ENCODE measurements around the gene MAP3K9.
"Not testable (repeated sequence)": the region's sequence is repeated elsewhere in the genome, so short reads cannot be mapped to it uniquely, and the experiment has no call there.

Gene MAP3K9

DNA sequence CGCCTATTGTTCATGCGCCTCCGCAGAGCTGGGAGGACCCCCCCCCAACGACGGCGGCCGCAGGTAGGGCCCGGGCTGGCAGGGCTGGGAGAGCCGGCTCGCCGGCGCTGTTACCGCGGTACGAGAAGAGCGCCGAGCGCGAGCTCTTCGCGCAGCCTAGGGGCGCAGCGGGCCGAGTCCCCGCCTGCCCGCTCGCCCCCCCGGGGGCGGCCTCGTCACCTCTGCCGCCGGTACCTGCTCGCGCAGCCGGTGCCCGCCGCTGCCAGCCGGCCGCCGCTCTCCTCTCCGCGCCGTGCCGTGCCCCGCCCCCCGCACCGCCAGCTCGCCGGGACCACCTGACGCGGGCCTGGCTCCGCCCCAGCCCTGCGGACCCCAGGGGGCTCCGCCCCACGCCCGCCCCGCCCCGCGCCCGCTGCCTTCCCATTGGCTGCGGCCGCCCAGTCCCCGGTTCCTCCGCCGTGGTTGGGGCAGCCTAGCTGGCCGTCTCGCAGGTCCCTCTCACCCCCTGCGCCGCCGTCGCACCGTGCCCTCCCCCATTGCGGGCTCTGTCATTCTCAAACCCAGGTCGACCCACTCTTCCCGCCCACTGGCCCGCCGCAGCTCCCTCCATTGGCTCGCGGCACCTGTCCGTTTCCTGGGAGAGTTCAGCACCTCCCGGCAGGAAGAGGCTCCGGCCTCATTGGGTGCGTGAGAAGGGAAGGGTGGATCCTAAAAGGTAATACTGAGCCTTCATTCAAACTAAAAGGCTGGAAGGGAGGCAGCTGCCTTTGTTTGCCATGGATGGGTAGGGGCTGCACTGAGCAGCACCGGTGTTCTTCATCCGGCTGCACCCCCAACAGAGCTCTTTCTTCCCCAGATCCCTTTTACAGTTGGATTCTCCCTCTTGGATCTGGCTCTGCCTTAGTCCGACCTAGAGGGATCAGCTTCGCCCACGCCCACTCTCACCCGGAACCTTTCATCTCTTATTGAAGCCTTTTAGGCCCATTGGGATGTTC lies at the start of gene MAP3K9:
TSS of gene MAP3K9 (minus strand) at position 289 of the 995 bp plus-strand sequence. CDS start 342 bp downstream, outside the sequence.
- Histone ChIP-seq H3K27ac (ENCODE audit: low read depth, low read length) (no peak within 1 kb of the TSS), H3K9ac (ENCODE audit: low read length) (no peak within 1 kb of the TSS)

GRCh38 chr14:70858641-70859040 lies 49.3 kb upstream of the MAP3K9 start:
- Histone ChIP-seq H3K9ac (ENCODE audit: low read length) (no peak overlapping the region), H3K9me3 (ENCODE audit: low read length) (no peaks in the 10 kb centered on the region), H3K4me3 (ENCODE audit: low read depth in 1 of 2, low read length in 2 of 2) (no peak overlapping the region), H3K36me3 (ENCODE audit: insufficient read depth, low read length) (no peaks in the 10 kb centered on the region), H3K27ac (ENCODE audit: low read depth, low read length) (no peak overlapping the region), H3K27me3 (ENCODE audit: control insufficient read depth in 1 of 2, insufficient read depth in 2 of 2, low read length in 2 of 2) (no peaks in the 10 kb centered on the region), H3K4me1 (ENCODE audit: insufficient read depth, low read length) (no peaks in the 10 kb centered on the region)

More for the DNA sequence above, at the start of gene MAP3K9:
- Histone ChIP-seq H3K27me3 (ENCODE audit: control insufficient read depth in 1 of 2, insufficient read depth in 2 of 2, low read length in 2 of 2) (peaks cover 8 to 33% of the 10 kb centered on the region in 2 donors), H3K36me3 (ENCODE audit: insufficient read depth, low read length) (no peaks in the 10 kb centered on the region), H3K4me3 (ENCODE audit: low read depth in 1 of 2, low read length in 2 of 2) (peak within 1 kb of the TSS; percentile 49 to 54), H3K9me3 (ENCODE audit: low read length) (no peaks in the 10 kb centered on the region), H3K4me1 (ENCODE audit: insufficient read depth, low read length) (no peaks in the 10 kb centered on the region)

DNA sequence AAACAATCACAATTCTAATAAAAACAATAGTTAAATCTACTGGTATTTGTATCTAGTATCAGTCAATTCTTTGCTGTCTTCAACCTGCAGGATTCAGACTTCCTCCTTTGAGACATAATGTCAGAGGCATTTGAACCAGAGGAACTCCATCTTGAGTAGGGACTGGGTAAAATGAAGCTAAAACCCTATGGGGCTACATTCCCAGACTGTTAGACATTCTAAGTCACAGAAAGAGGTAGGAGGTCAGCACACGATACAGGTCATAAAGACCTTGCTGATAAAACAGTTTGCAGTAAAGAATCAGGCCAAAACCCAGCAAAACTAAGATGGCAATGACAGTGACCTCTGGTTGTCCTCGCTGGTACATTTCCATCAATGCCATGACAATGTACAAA lies 48.2 kb upstream of the MAP3K9 start:
- no peaks in the 10 kb centered on the region for H3K4me1 ChIP-seq (ENCODE audit: insufficient read depth, low read length)
- no peaks in the 10 kb centered on the region for H3K9me3 ChIP-seq (ENCODE audit: low read length)
- H3K9ac ChIP-seq (ENCODE audit: low read length): no peak overlapping the region
- no peak overlapping the region for H3K4me3 ChIP-seq (ENCODE audit: low read depth in 1 of 2, low read length in 2 of 2)
- H3K36me3 ChIP-seq (ENCODE audit: insufficient read depth, low read length): no peaks in the 10 kb centered on the region
- H3K27ac ChIP-seq (ENCODE audit: low read depth, low read length): no peak overlapping the region
- H3K27me3 ChIP-seq (ENCODE audit: control insufficient read depth in 1 of 2, insufficient read depth in 2 of 2, low read length in 2 of 2): no peaks in the 10 kb centered on the region

GRCh38 chr14:70856851-70857495 lies 47.7 kb upstream of the MAP3K9 start:
- H3K27ac ChIP-seq (ENCODE audit: low read depth, low read length): no peak overlapping the region
- no peaks in the 10 kb centered on the region for H3K4me1 ChIP-seq (ENCODE audit: insufficient read depth, low read length)
- H3K9me3 ChIP-seq (ENCODE audit: low read length): no peaks in the 10 kb centered on the region
- H3K4me3 ChIP-seq (ENCODE audit: low read depth in 1 of 2, low read length in 2 of 2): no peak overlapping the region
- H3K36me3 ChIP-seq (ENCODE audit: insufficient read depth, low read length): no peaks in the 10 kb centered on the region
- H3K27me3 ChIP-seq (ENCODE audit: control insufficient read depth in 1 of 2, insufficient read depth in 2 of 2, low read length in 2 of 2): no peaks in the 10 kb centered on the region
- no peak overlapping the region for H3K9ac ChIP-seq (ENCODE audit: low read length)

GRCh38 chr14:70855486-70855885 lies 46.2 kb upstream of the MAP3K9 start:
- no peak overlapping the region for H3K27ac ChIP-seq (ENCODE audit: low read depth, low read length)
- no peaks in the 10 kb centered on the region for H3K4me1 ChIP-seq (ENCODE audit: insufficient read depth, low read length)

GRCh38 chr14:70853658-70854057 lies 44.3 kb upstream of the MAP3K9 start:
- not testable (repeated sequence) for H3K9me3 ChIP-seq (ENCODE audit: low read length); H3K9ac ChIP-seq (ENCODE audit: low read length); H3K4me3 ChIP-seq (ENCODE audit: low read depth in 1 of 2, low read length in 2 of 2); H3K27me3 ChIP-seq (ENCODE audit: control insufficient read depth in 1 of 2, insufficient read depth in 2 of 2, low read length in 2 of 2); H3K27ac ChIP-seq (ENCODE audit: low read depth, low read length); H3K36me3 ChIP-seq (ENCODE audit: insufficient read depth, low read length); H3K4me1 ChIP-seq (ENCODE audit: insufficient read depth, low read length)

More at GRCh38 chr14:70855486-70855885, 46.2 kb upstream of the MAP3K9 start:
- Histone ChIP-seq H3K36me3 (ENCODE audit: insufficient read depth, low read length) (no peaks in the 10 kb centered on the region), H3K9me3 (ENCODE audit: low read length) (no peaks in the 10 kb centered on the region), H3K4me3 (ENCODE audit: low read depth in 1 of 2, low read length in 2 of 2) (no peak overlapping the region), H3K9ac (ENCODE audit: low read length) (no peak overlapping the region), H3K27me3 (ENCODE audit: control insufficient read depth in 1 of 2, insufficient read depth in 2 of 2, low read length in 2 of 2) (no peaks in the 10 kb centered on the region)

DNA sequence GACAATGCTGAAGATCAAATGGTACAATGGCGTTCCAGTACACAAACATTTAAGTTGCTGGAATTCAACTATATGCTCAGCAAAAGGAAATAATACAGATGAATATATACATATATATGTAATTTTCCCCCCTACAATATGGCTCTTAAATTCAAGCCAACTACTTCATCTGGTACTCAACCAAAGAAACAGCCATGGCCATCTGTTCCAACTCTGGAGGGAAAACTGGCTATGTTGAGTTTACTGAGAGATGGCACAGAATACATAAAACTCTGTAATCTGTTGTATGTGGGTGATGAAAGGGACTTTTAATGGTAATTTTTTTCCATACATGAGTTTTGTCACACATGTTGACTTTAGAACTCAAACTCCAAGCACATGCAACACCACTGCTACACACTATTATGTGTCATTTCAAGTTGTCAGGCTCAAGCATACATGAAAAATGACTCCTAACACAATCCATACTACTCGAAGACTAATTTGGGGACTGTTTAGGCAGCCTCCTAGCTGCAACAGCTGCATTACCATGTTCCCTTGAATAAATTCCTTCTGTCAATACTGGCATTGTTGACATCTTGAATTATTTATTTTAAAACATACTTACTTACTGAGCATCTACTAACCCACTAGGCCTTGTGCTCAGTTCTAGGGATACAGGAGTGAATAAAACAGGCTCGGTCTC lies 38.2 kb upstream of the MAP3K9 start:
- no peak overlapping the region for H3K4me3 ChIP-seq (ENCODE audit: low read depth in 1 of 2, low read length in 2 of 2)
- no peak overlapping the region for H3K9ac ChIP-seq (ENCODE audit: low read length)
- no peak overlapping the region for H3K27ac ChIP-seq (ENCODE audit: low read depth, low read length)
- no peaks in the 10 kb centered on the region for H3K36me3 ChIP-seq (ENCODE audit: insufficient read depth, low read length)
- no peaks in the 10 kb centered on the region for H3K4me1 ChIP-seq (ENCODE audit: insufficient read depth, low read length)
- H3K27me3 ChIP-seq (ENCODE audit: control insufficient read depth in 1 of 2, insufficient read depth in 2 of 2, low read length in 2 of 2): no peaks in the 10 kb centered on the region
- H3K9me3 ChIP-seq (ENCODE audit: low read length): no peaks in the 10 kb centered on the region

DNA sequence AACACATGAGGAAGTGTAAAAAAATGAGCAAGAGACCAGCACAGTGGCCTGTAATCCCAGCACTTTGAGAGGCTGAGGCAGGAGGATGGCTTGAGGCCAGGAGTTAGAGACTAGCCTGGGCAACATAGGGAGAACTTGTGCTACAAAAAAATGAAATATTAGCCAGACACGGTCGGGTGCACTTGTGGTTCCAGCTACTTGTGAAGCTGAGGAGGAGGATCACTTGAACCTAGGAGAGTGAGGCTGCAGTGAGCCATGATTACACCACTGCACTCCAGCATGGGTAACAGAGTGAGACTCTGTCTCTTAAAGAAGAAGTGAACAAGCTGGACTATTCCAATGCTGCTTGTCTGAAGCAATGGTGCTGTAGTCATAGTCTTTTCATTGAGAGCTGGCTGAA lies 36.3 kb upstream of the MAP3K9 start:
- no peaks in the 10 kb centered on the region for H3K4me1 ChIP-seq (ENCODE audit: insufficient read depth, low read length)
- no peak overlapping the region for H3K27ac ChIP-seq (ENCODE audit: low read depth, low read length)
- no peak overlapping the region for H3K9ac ChIP-seq (ENCODE audit: low read length)
- H3K36me3 ChIP-seq (ENCODE audit: insufficient read depth, low read length): no peaks in the 10 kb centered on the region
- H3K9me3 ChIP-seq (ENCODE audit: low read length): no peaks in the 10 kb centered on the region
- H3K27me3 ChIP-seq (ENCODE audit: control insufficient read depth in 1 of 2, insufficient read depth in 2 of 2, low read length in 2 of 2): no peaks in the 10 kb centered on the region
- H3K4me3 ChIP-seq (ENCODE audit: low read depth in 1 of 2, low read length in 2 of 2): no peak overlapping the region

DNA sequence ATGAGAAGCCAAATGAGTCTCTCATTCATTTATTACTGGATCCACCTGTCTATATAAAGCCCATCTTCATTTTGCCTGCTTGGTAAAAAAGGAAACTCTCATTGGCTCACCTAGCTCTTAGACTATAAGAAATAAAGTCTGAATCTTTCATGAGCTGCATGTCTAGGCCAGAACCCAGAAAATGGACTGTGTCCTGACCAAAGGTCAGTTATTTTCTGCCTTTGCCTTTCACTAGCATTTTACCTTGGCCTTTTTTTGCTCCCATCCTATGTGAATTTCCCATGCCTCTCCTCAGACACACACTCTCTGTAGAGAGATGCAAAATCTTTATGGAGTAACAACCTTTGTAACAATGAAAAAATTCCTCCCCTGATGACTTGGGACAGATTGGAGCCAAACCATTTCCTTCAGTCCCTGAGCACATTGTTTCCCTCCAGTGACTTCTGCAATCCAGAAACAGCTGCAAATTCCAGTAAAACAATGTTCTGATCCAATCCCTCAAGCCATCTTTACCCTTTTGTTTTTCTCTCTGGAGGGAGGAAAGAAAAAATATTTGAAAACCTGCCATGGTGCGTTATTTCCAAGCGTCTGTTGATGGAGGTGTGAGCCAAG lies 33.6 kb upstream of the MAP3K9 start:
- no peaks in the 10 kb centered on the region for H3K27me3 ChIP-seq (ENCODE audit: control insufficient read depth in 1 of 2, insufficient read depth in 2 of 2, low read length in 2 of 2)
- no peaks in the 10 kb centered on the region for H3K4me1 ChIP-seq (ENCODE audit: insufficient read depth, low read length)
- H3K4me3 ChIP-seq (ENCODE audit: low read depth in 1 of 2, low read length in 2 of 2): no peak overlapping the region
- H3K9me3 ChIP-seq (ENCODE audit: low read length): no peaks in the 10 kb centered on the region
- H3K36me3 ChIP-seq (ENCODE audit: insufficient read depth, low read length): no peaks in the 10 kb centered on the region
- no peak overlapping the region for H3K9ac ChIP-seq (ENCODE audit: low read length)
- H3K27ac ChIP-seq (ENCODE audit: low read depth, low read length): no peak overlapping the region

- Histone ChIP-seq H3K9me3 (ENCODE audit: low read length) (no peaks in the 10 kb centered on the region), H3K4me1 (ENCODE audit: insufficient read depth, low read length) (no peaks in the 10 kb centered on the region), H3K27ac (ENCODE audit: low read depth, low read length) (no peak overlapping the region), H3K9ac (ENCODE audit: low read length) (no peak overlapping the region), H3K4me3 (ENCODE audit: low read depth in 1 of 2, low read length in 2 of 2) (no peak overlapping the region), H3K27me3 (ENCODE audit: control insufficient read depth in 1 of 2, insufficient read depth in 2 of 2, low read length in 2 of 2) (no peaks in the 10 kb centered on the region), H3K36me3 (ENCODE audit: insufficient read depth, low read length) (no peaks in the 10 kb centered on the region)
Measured at GRCh38 chr14:70838076-70838475, 28.8 kb upstream of the MAP3K9 start.

- Histone ChIP-seq H3K4me3 (ENCODE audit: low read depth in 1 of 2, low read length in 2 of 2) (no peak overlapping the region), H3K27ac (ENCODE audit: low read depth, low read length) (no peak overlapping the region), H3K36me3 (ENCODE audit: insufficient read depth, low read length) (no peaks in the 10 kb centered on the region), H3K27me3 (ENCODE audit: control insufficient read depth in 1 of 2, insufficient read depth in 2 of 2, low read length in 2 of 2) (no peaks in the 10 kb centered on the region), H3K9me3 (ENCODE audit: low read length) (no peaks in the 10 kb centered on the region), H3K9ac (ENCODE audit: low read length) (no peak overlapping the region), H3K4me1 (ENCODE audit: insufficient read depth, low read length) (no peaks in the 10 kb centered on the region)
Measured at GRCh38 chr14:70836946-70837345, 27.6 kb upstream of the MAP3K9 start.

Measured in muscle layer of colon (tissue), 2 donors.